Trophoblast cell (in vitro differentiated cells and primary cell): ENCODE measurements around the gene STK26.
"Not testable (repeated sequence)": the region's sequence is repeated elsewhere in the genome, so short reads cannot be mapped to it uniquely, and the experiment has no call there.

Experiments
- DNase-seq, 2 donors: peaks; one replicate each; pipeline ENCODE4 v3.0.0-alpha.2; 2016
- H2AFZ ChIP-seq: 2 replicates; pipeline ENCODE4 v1.6.1; 2013; ENCODE audit warnings: low read length, moderate library complexity, mild to moderate bottlenecking; ENCODE audit not compliant: insufficient read depth, poor library complexity
- H2AK5ac ChIP-seq: 2 replicates; pipeline ENCODE4 v1.6.1; 2013; ENCODE audit warnings: mild to moderate bottlenecking, low read length
- H2BK120ac ChIP-seq: 2 replicates; pipeline ENCODE4 v1.6.1; 2013; ENCODE audit warnings: low read length, mild to moderate bottlenecking, moderate library complexity; ENCODE audit not compliant: insufficient read depth, poor library complexity
- H2BK12ac ChIP-seq: 2 replicates; pipeline ENCODE4 v1.6.1; 2013; ENCODE audit warnings: mild to moderate bottlenecking, low read length, moderate library complexity
- H2BK5ac ChIP-seq: 2 replicates; pipeline ENCODE4 v1.6.1; 2013; ENCODE audit warnings: low read length, low read depth, moderate library complexity, mild to moderate bottlenecking; ENCODE audit not compliant: poor library complexity
- H3K14ac ChIP-seq: 2 replicates; pipeline ENCODE4 v1.6.1; 2013; ENCODE audit warnings: mild to moderate bottlenecking, low read length
- H3K18ac ChIP-seq: 2 replicates; pipeline ENCODE4 v1.6.1; 2013; ENCODE audit warnings: mild to moderate bottlenecking, low read length
- H3K23ac ChIP-seq: 2 replicates; pipeline ENCODE4 v1.6.1; 2013; ENCODE audit warnings: low read length
- H3K27ac ChIP-seq: 2 replicates; pipeline ENCODE4 v1.5.1; 2013; ENCODE audit warnings: low read depth, mild to moderate bottlenecking, inconsistent platforms, low read length, moderate library complexity
- H3K27me3 ChIP-seq: 2 replicates; pipeline ENCODE4 v1.6.1; 2013; ENCODE audit warnings: inconsistent platforms, mild to moderate bottlenecking, low read length, moderate library complexity; ENCODE audit not compliant: insufficient read depth
- H3K36me3 ChIP-seq, 2 experiments: 1 replicate in 1 of 2; 2 replicates in 1 of 2; pipeline ENCODE4 v1.6.1; 2013; ENCODE audit warnings: low read length in 2 of 2, mild to moderate bottlenecking in 2 of 2, moderate library complexity in 1 of 2; ENCODE audit not compliant: insufficient read depth in 2 of 2, control insufficient read depth in 1 of 2
- H3K4ac ChIP-seq: 2 replicates; pipeline ENCODE4 v1.6.1; 2013; ENCODE audit warnings: low read depth, mild to moderate bottlenecking, low read length, moderate library complexity
- H3K4me1 ChIP-seq, 2 experiments: 1 replicate in 1 of 2; 2 replicates in 1 of 2; pipeline ENCODE4 v1.6.1; 2013; ENCODE audit warnings: low read length in 2 of 2, mild to moderate bottlenecking in 2 of 2, moderate library complexity in 1 of 2; ENCODE audit not compliant: insufficient read depth in 2 of 2, control insufficient read depth in 1 of 2
- H3K4me2 ChIP-seq: 2 replicates; pipeline ENCODE4 v1.6.1; 2013; ENCODE audit warnings: inconsistent platforms, mild to moderate bottlenecking, low read length, moderate library complexity
- H3K4me3 ChIP-seq: 2 replicates; pipeline ENCODE4 v1.5.1; 2013; ENCODE audit warnings: mild to moderate bottlenecking, low read depth, low read length, inconsistent platforms
- H3K79me1 ChIP-seq: one replicate; pipeline ENCODE4 v1.6.1; 2013; ENCODE audit warnings: low read length
- H3K79me2 ChIP-seq: 2 replicates; pipeline ENCODE4 v1.6.1; 2013; ENCODE audit warnings: low read length, mild to moderate bottlenecking; ENCODE audit not compliant: control insufficient read depth, insufficient read depth, poor library complexity
- H3K9ac ChIP-seq: 2 replicates; pipeline ENCODE4 v1.6.1; 2013; ENCODE audit warnings: mild to moderate bottlenecking, low read length
- H3K9me3 ChIP-seq: 2 replicates; pipeline ENCODE4 v1.6.1; 2013; ENCODE audit warnings: low read depth, mild to moderate bottlenecking, control low read depth, inconsistent platforms, low read length; ENCODE audit not compliant: insufficient read depth
- H4K12ac ChIP-seq: 2 replicates; pipeline ENCODE4 v1.6.1; 2013; ENCODE audit warnings: low read depth, mild to moderate bottlenecking, low read length, moderate library complexity
- H4K8ac ChIP-seq: 2 replicates; pipeline ENCODE4 v1.6.1; 2013; ENCODE audit warnings: low read depth, mild to moderate bottlenecking, low read length, moderate library complexity
- H4K91ac ChIP-seq: one replicate; pipeline ENCODE4 v1.6.1; 2013; ENCODE audit warnings: low read depth, mild to moderate bottlenecking, low read length, moderate library complexity
- WGBS: extraction: QIAGEN DNeasy Blood & Tissue Kit; methylation state at CpG from one replicate; pipeline ENCODE4 v1.1.7; 2013; ENCODE audit warnings: missing lambda C conversion rate; ENCODE audit not compliant: insufficient read length, insufficient coverage; ENCODE audit errors: extremely low coverage; 5-methylcytosine and 5-hydroxymethylcytosine counted together

STK26 gene

DNA sequence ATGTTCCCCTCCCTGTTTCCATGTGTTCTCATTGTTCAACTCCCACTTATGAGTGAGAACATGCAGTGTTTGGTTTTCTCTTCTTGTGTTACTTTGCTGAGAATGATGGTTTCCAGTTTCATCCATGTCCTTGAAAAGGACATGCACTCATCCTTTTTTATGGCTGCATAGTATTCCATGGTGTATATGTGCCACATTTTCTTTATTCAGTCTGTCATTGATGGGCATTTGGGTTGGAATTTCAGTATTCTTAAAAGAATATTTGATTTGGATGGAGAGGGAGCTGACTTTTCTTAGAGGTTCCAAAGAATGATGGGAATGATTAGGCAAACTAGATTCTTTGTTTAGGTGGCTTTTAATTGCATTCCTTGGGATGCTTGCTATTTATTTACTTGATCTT lies 28.7 kb downstream of the STK26 start:
- H2BK120ac ChIP-seq, H3K4me3 ChIP-seq, H3K79me2 ChIP-seq, H4K12ac ChIP-seq, H3K14ac ChIP-seq, H2AK5ac ChIP-seq, H4K8ac ChIP-seq, H2BK12ac ChIP-seq, H3K27me3 ChIP-seq, H4K91ac ChIP-seq, H3K23ac ChIP-seq, H2BK5ac ChIP-seq, H3K9ac ChIP-seq, H3K4me1 ChIP-seq, H3K9me3 ChIP-seq, H2AFZ ChIP-seq, H3K18ac ChIP-seq, H3K79me1 ChIP-seq, H3K4me2 ChIP-seq, H3K27ac ChIP-seq, DNase-seq, H3K36me3 ChIP-seq, H3K4ac ChIP-seq: not testable (repeated sequence)

DNA sequence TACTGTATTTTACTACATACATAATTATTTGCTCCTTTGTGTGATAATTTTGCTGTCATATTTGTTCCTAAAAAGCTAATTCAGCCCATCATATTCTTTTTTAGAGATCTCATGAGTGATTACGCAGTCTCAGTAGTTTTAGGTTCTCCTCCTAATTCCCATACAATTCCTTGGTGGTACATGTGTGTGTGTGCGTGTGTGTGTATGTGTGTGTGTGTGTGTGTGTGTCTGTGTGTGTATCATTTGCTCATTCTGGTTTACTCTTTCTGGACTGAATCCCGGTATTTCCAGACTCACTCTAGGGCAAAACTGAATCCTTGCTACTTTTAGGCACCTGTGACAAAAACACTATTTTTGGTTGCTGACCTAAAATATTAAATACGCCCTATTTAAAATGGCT lies 34.9 kb downstream of the STK26 start:
- no peak overlapping the region for H2BK5ac ChIP-seq
- H3K27me3 ChIP-seq = no peaks in the 10 kb centered on the region
- H2BK120ac ChIP-seq = no peak overlapping the region
- no peak overlapping the region for H4K8ac ChIP-seq
- WGBS = no CpG with 5 or more reads among the region's 4 CpGs
- no peaks in the 10 kb centered on the region for H3K79me1 ChIP-seq
- no peak overlapping the region for H4K91ac ChIP-seq
- no peak overlapping the region for H3K4me2 ChIP-seq
- H2BK12ac ChIP-seq = no peak overlapping the region
- DNase-seq = no peak
- no peaks in the 10 kb centered on the region for H3K36me3 ChIP-seq
- no peak overlapping the region for H3K4me3 ChIP-seq
- H3K18ac ChIP-seq = no peak overlapping the region
- H3K23ac ChIP-seq = no peak overlapping the region
- H3K4me1 ChIP-seq = no peaks in the 10 kb centered on the region
- no peak overlapping the region for H3K14ac ChIP-seq
- no peaks in the 10 kb centered on the region for H3K9me3 ChIP-seq
- H2AK5ac ChIP-seq = no peak overlapping the region
- no peak overlapping the region for H2AFZ ChIP-seq
- no peak overlapping the region for H3K4ac ChIP-seq
- no peak overlapping the region for H3K27ac ChIP-seq
- H3K9ac ChIP-seq = no peak overlapping the region
- no peak overlapping the region for H4K12ac ChIP-seq
- no peaks in the 10 kb centered on the region for H3K79me2 ChIP-seq

DNA sequence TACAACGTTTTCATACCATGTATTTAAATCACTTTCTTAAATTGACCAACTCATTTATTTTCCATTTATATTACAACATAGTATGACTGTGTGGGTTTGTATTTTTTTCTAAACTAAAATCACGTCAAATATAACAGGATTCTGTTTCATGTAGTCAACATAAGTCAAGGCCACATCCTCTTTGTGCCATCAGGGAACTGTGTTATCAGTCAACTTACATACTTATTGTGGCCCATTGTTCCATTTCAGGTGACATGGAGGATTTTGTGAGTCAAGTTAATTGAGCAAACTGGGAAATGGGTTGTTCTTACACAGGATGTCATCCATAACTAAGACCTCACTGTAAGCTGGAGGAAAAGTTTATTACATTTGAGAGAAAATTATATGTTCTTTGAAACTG lies 35.9 kb downstream of the STK26 start:
- Histone ChIP-seq H3K79me1 (no peaks in the 10 kb centered on the region), H2BK12ac (no peak overlapping the region), H3K27ac (no peak overlapping the region), H3K36me3 (no peaks in the 10 kb centered on the region), H3K9ac (no peak overlapping the region), H2BK120ac (no peak overlapping the region), H3K27me3 (no peaks in the 10 kb centered on the region), H4K8ac (no peak overlapping the region), H3K79me2 (no peaks in the 10 kb centered on the region), H3K4me3 (no peak overlapping the region), H2AK5ac (no peak overlapping the region), H3K14ac (no peak overlapping the region), H3K4me1 (no peaks in the 10 kb centered on the region), H2AFZ (no peak overlapping the region), H3K4me2 (no peak overlapping the region), H3K4ac (no peak overlapping the region), H3K9me3 (no peaks in the 10 kb centered on the region), H2BK5ac (no peak overlapping the region), H3K18ac (no peak overlapping the region), H3K23ac (no peak overlapping the region), H4K91ac (no peak overlapping the region), H4K12ac (no peak overlapping the region)
- no CpG with 5 or more reads among the region's 2 CpGs for WGBS
- DNase-seq = no peak

DNA sequence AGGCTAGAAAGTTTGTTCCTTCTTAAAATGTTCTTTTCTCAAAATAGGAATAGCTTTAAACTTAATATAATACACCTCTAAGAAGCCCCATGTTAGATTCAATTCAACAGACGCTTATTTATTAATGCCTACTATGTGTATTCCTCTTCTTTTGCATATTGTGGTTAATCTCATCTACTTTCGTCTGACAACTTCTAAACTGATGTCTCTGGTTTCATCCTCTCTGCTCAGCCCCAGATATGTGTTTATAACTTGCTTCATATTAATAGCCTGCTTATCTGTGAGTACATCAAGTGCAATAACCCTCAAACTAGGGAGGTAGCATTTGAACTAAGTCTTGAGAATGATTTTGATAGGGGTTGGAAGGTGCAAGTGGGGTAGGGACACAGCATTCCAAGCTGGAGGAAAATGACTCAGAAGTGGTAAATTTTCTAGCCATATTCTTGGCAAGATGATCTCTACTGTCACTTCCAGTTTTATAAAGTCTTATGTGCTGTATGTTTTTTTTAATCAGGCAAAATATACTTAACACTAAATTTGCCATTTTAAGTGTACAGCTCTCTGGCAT lies 37.0 kb downstream of the STK26 start:
- Histone ChIP-seq H3K9ac (no peak overlapping the region), H3K18ac (no peak overlapping the region), H2BK120ac (no peak overlapping the region), H3K9me3 (no peaks in the 10 kb centered on the region), H2BK5ac (no peak overlapping the region), H4K91ac (no peak overlapping the region), H3K4me3 (no peak overlapping the region), H3K4me2 (no peak overlapping the region), H4K12ac (no peak overlapping the region), H3K79me2 (no peaks in the 10 kb centered on the region), H3K4ac (no peak overlapping the region), H2BK12ac (no peak overlapping the region), H3K27me3 (no peaks in the 10 kb centered on the region), H3K14ac (no peak overlapping the region), H3K27ac (no peak overlapping the region), H3K36me3 (no peaks in the 10 kb centered on the region), H3K4me1 (no peaks in the 10 kb centered on the region), H4K8ac (no peak overlapping the region), H2AK5ac (no peak overlapping the region), H2AFZ (no peak overlapping the region), H3K23ac (no peak overlapping the region), H3K79me1 (no peaks in the 10 kb centered on the region)
- no peak for DNase-seq
- WGBS = no CpG with 5 or more reads among the region's 2 CpGs
